AG10803 (cell line): ENCODE data around the gene THSD7A.
A peak's percentile ranks its signal among the peaks of the same experiment; 100 is the strongest.

Experiments
- DNase-seq: peaks from one replicate; pipeline ENCODE4 v3.0.0; 2010; ENCODE audit warnings: low read depth
- H3K4me3 ChIP-seq: 2 replicates; pipeline ENCODE4 v1.5.1; 2011; ENCODE audit warnings: mild to moderate bottlenecking, low read length, control low read depth
- TF ChIP-seq, protein P1 (sequence below): conservative IDR thresholded peaks from 2 replicates; pipeline ENCODE4 v1.5.1; 2011; ENCODE audit warnings: mild to moderate bottlenecking, low read length, control low read depth, inconsistent platforms

THSD7A gene

DNA sequence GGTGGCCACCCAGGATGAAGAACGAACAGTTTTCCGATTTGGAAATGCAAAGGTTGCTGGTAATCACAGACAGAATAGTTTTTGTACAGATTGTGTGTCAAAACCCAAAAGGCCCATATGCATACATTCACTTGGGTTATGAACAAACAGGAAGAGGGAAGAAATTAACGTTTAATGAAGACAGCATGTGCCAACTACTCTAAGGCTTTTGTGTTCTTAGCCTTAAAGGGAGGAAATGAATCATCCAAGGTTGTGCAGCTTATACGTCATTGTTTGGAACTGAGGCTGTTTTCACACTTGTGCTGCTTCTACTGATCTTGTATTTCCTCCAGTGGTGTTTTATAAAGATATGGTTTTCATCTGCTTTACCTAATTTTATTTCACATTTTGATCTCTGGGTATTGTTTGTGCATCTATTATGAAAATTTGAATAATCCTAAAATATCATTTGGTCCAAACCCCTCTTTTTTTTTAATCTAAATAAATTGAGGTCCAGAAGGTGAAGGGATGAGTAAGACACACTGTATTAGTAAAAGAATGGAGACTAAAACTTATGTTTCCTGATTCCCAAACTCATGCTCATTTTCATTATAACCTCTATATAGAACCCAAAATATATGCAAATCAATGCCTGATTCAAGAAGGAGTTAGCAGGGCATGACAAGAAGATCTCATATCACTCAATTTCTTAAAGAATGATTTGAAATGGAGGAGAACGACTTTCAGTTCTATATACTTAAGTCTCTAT lies 373.1 kb downstream of the THSD7A start:
- TF ChIP-seq, protein P1, sequence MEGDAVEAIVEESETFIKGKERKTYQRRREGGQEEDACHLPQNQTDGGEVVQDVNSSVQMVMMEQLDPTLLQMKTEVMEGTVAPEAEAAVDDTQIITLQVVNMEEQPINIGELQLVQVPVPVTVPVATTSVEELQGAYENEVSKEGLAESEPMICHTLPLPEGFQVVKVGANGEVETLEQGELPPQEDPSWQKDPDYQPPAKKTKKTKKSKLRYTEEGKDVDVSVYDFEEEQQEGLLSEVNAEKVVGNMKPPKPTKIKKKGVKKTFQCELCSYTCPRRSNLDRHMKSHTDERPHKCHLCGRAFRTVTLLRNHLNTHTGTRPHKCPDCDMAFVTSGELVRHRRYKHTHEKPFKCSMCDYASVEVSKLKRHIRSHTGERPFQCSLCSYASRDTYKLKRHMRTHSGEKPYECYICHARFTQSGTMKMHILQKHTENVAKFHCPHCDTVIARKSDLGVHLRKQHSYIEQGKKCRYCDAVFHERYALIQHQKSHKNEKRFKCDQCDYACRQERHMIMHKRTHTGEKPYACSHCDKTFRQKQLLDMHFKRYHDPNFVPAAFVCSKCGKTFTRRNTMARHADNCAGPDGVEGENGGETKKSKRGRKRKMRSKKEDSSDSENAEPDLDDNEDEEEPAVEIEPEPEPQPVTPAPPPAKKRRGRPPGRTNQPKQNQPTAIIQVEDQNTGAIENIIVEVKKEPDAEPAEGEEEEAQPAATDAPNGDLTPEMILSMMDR = no peak
- peak; percentile 57 for DNase-seq
- H3K4me3 ChIP-seq = no peak overlapping the region

GRCh38 chr7:11457419-11457818 lies 374.6 kb downstream of the THSD7A start:
- no peak overlapping the region for H3K4me3 ChIP-seq
- no peak for DNase-seq
- TF ChIP-seq, protein P1 = no peak

GRCh38 chr7:11456574-11456973 lies 375.4 kb downstream of the THSD7A start:
- no peak overlapping the region for H3K4me3 ChIP-seq
- no peak for DNase-seq
- TF ChIP-seq, protein P1 = no peak

- DNase-seq = no peak
Observed at GRCh38 chr7:11452476-11452875, 379.5 kb downstream of the THSD7A start.

DNA sequence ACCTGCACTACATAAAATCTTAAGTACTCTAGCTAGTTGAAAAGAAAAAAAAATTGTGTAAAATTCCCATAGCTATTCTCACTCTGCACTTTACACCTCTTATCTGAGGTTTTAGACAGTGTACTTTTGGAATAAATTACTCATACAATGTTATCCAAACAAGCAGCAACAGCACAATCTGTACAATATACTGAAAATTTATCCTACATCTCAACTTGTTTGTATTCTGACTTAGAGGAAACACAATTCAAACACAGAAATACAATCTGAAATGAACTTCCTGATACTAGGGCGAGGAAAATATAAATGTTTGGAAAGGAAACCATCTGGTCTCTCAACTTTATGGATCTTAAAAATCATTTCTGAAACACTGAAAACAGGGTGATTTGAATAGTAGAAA lies 381.7 kb downstream of the THSD7A start:
- DNase-seq = no peak
- TF ChIP-seq, protein P1 = no peak
- no peak overlapping the region for H3K4me3 ChIP-seq

More at GRCh38 chr7:11452476-11452875, 379.5 kb downstream of the THSD7A start:
- H3K4me3 ChIP-seq = no peak overlapping the region
- TF ChIP-seq, protein P1 = no peak

DNA sequence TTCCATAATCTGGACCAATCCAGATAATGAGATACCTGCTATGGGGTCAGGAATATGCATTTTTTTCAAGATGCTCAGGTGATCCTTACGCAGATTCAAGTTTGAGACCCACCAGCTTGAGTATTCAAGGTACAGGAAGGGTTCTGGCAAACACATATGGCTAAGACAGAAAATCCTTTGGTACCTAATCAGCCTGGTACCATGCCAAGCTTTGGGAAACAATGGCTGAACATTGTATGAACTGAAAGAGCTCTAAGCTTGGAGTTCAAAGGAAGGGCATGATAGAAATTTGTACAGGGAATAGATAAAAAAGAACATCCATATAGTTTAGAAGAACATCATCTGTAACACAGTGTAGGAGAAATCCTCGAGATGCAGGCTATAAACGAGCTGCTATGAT lies 382.7 kb downstream of the THSD7A start:
- TF ChIP-seq, protein P1 = no peak
- no peak overlapping the region for H3K4me3 ChIP-seq
- DNase-seq = no peak

GRCh38 chr7:11448323-11448722 lies 383.7 kb downstream of the THSD7A start:
- no peak overlapping the region for H3K4me3 ChIP-seq
- no peak for DNase-seq
- TF ChIP-seq, protein P1 = no peak
